DOHH2 (cell line): ENCODE data around the gene STOML1.
"Not testable (repeated sequence)": the region's sequence is repeated elsewhere in the genome, so short reads cannot be mapped to it uniquely, and the experiment has no call there.

Experiments
- H3F3A ChIP-seq: fragments of 200-600 bp; sonication (generic), shearing (Covaris generic); 2 replicates; pipeline ENCODE4 v1.6.0; 2016; ENCODE audit warnings: antibody characterized with exemption, mild to moderate bottlenecking; ENCODE audit not compliant: control insufficient read depth, insufficient read depth
- H3K27ac ChIP-seq: fragments of 200-600 bp; sonication (generic); 2 replicates; pipeline ENCODE4 v1.5.1; 2014; ENCODE audit warnings: low read depth, mild to moderate bottlenecking, low read length, moderate library complexity
- H3K27me3 ChIP-seq: fragments of 200-600 bp; sonication (generic); 2 replicates; pipeline ENCODE4 v1.6.1; 2014; ENCODE audit warnings: mild to moderate bottlenecking, low read length, mixed read lengths; ENCODE audit not compliant: control insufficient read depth
- H3K36me3 ChIP-seq: fragments of 200-600 bp; sonication (generic); 2 replicates; pipeline ENCODE4 v1.6.1; 2014; ENCODE audit warnings: mild to moderate bottlenecking, low read length, moderate library complexity, mixed read lengths; ENCODE audit not compliant: control insufficient read depth
- H3K4me1 ChIP-seq: fragments of 200-600 bp; sonication (generic); 2 replicates; pipeline ENCODE4 v1.6.1; 2014; ENCODE audit warnings: mild to moderate bottlenecking, low read length, mixed read lengths; ENCODE audit not compliant: control insufficient read depth
- H3K4me2 ChIP-seq: fragments of 200-600 bp; sonication (generic); 2 replicates; pipeline ENCODE4 v1.6.0; 2014; ENCODE audit warnings: mild to moderate bottlenecking, low read length, moderate library complexity
- H3K4me3 ChIP-seq: fragments of 200-600 bp; sonication (generic); 2 replicates; pipeline ENCODE4 v1.5.1; 2014; ENCODE audit warnings: mild to moderate bottlenecking, low read length, mixed read lengths
- H3K79me2 ChIP-seq: fragments of 200-600 bp; sonication (generic); 2 replicates; pipeline ENCODE4 v1.6.1; 2014; ENCODE audit warnings: mild to moderate bottlenecking, low read length, mixed read lengths; ENCODE audit not compliant: control insufficient read depth
- H3K9me2 ChIP-seq: fragments of 200-600 bp; sonication (generic); replicated peaks from 2 replicates; pipeline ENCODE4 v1.6.1; 2014; ENCODE audit warnings: mild to moderate bottlenecking, low read length, mixed read lengths; ENCODE audit not compliant: control insufficient read depth
- H3K9me3 ChIP-seq: fragments of 200-600 bp; sonication (generic); 2 replicates; pipeline ENCODE4 v1.6.1; 2014; ENCODE audit warnings: antibody characterized with exemption, low read length, mixed read lengths; ENCODE audit not compliant: control insufficient read depth, insufficient read depth
- H4K20me1 ChIP-seq: fragments of 200-600 bp; sonication (generic); 2 replicates; pipeline ENCODE4 v1.6.0; 2014; ENCODE audit warnings: low read depth, mild to moderate bottlenecking, antibody characterized with exemption, low read length, moderate library complexity; ENCODE audit not compliant: control insufficient read depth, insufficient read depth
- CTCF ChIP-seq: fragments of 200-600 bp; sonication (generic); IDR thresholded peaks from one replicate; pipeline ENCODE4 v1.5.1; 2014; ENCODE audit warnings: antibody characterized with exemption, mild to moderate bottlenecking, low read depth, low read length; ENCODE audit not compliant: poor library complexity, severe bottlenecking
- EZH2phosphoT487 ChIP-seq: fragments of 200-600 bp; sonication (generic); IDR thresholded peaks from 2 replicates; pipeline ENCODE4 v1.6.1; 2017; ENCODE audit warnings: borderline replicate concordance, mild to moderate bottlenecking, antibody characterized with exemption, low read length, moderate library complexity, mixed read lengths

STOML1 gene

DNA sequence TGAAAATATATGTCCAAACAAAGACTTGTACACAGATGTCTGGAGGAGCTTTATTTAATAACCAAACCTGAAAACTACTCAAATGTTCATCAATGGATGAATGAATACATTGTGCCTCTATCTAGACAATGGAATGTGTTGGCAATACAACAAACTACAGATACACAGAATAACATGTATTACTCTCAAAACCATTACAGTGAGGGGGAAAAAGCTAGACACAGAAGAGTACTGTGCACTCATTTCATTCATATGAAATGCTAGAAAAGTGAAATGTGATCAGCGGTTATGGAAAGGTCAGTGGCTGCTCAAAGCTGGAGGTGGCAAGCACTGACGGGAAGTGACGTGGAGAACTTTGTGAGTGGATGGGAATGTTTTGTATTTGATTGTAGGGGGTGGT is 13.2 kb downstream of the STOML1 start:
- peaks cover 25% of the 10 kb centered on the region for H3K27me3 ChIP-seq
- H3K4me2 ChIP-seq = no peak overlapping the region
- no peaks in the 10 kb centered on the region for H4K20me1 ChIP-seq
- no peak overlapping the region for H3K27ac ChIP-seq
- H3K9me3 ChIP-seq = peaks cover 4% of the 10 kb centered on the region; the same call in 1 of the 2 replicates
- H3K79me2 ChIP-seq = no peaks in the 10 kb centered on the region
- peaks cover 19% of the 10 kb centered on the region for H3K4me1 ChIP-seq
- no peak for TF ChIP-seq EZH2phosphoT487
- TF ChIP-seq CTCF = no peak
- no peak overlapping the region for H3K4me3 ChIP-seq
- H3K36me3 ChIP-seq = no peaks in the 10 kb centered on the region
- H3F3A ChIP-seq = no peaks in the 10 kb centered on the region
- no peaks in the 10 kb centered on the region for H3K9me2 ChIP-seq

GRCh38 chr15:73975440-73976125 is 16.5 kb downstream of the STOML1 start:
- H3K9me3 ChIP-seq, H3K4me3 ChIP-seq, H3K27ac ChIP-seq, H3K79me2 ChIP-seq, H4K20me1 ChIP-seq, H3F3A ChIP-seq, H3K4me1 ChIP-seq, H3K4me2 ChIP-seq, H3K9me2 ChIP-seq, H3K36me3 ChIP-seq: not testable (repeated sequence)
- peaks cover 25% of the 10 kb centered on the region for H3K27me3 ChIP-seq

- not testable (repeated sequence) for H3K9me3 ChIP-seq, H3K9me2 ChIP-seq, H3K79me2 ChIP-seq, H3K4me2 ChIP-seq, H3F3A ChIP-seq, H4K20me1 ChIP-seq, H3K27ac ChIP-seq, H3K36me3 ChIP-seq, H3K4me1 ChIP-seq, H3K4me3 ChIP-seq
- H3K27me3 ChIP-seq = peaks cover 22% of the 10 kb centered on the region
Measured at GRCh38 chr15:73973683-73974200, 18.4 kb downstream of the STOML1 start.

GRCh38 chr15:73972984-73973682 is 19.0 kb downstream of the STOML1 start:
- Histone ChIP-seq H3K36me3 (no peaks in the 10 kb centered on the region), H3K27ac (no peak overlapping the region), H3K4me1 (peaks cover 4% of the 10 kb centered on the region; the same call in 1 of the 2 replicates), H3K79me2 (no peaks in the 10 kb centered on the region), H4K20me1 (no peaks in the 10 kb centered on the region), H3K9me3 (peaks cover 4% of the 10 kb centered on the region; the same call in 1 of the 2 replicates), H3F3A (no peaks in the 10 kb centered on the region), H3K27me3 (peaks cover 19% of the 10 kb centered on the region), H3K4me3 (no peak overlapping the region), H3K4me2 (peak overlapping the region; percentile 31; the same call in 1 of the 2 replicates), H3K9me2 (no peaks in the 10 kb centered on the region)
- TF ChIP-seq EZH2phosphoT487 = no peak
- peak; percentile 81 for TF ChIP-seq CTCF
